HFF-Myc (cell line): ENCODE measurements around the gene AARSD1.
"Not testable (repeated sequence)": the region's sequence is repeated elsewhere in the genome, so short reads cannot be mapped to it uniquely, and the experiment has no call there.

ENCODE experiments used
- DNase-seq: peaks from one replicate; pipeline ENCODE4 v3.0.0-alpha.2; 2011; ENCODE audit warnings: low read depth; ENCODE audit errors: extremely low read depth
- H3K4me3 ChIP-seq: replicated peaks from 2 replicates; pipeline ENCODE4 v1.5.1; 2011; ENCODE audit warnings: low read depth, mild to moderate bottlenecking, control low read depth, low read length
- TF ChIP-seq, protein P1 (sequence below): IDR thresholded peaks from 2 replicates; pipeline ENCODE4 v1.5.1; 2012; ENCODE audit warnings: mild to moderate bottlenecking, low read depth, low read length, control low read depth; ENCODE audit errors: missing control alignments

Gene AARSD1

DNA sequence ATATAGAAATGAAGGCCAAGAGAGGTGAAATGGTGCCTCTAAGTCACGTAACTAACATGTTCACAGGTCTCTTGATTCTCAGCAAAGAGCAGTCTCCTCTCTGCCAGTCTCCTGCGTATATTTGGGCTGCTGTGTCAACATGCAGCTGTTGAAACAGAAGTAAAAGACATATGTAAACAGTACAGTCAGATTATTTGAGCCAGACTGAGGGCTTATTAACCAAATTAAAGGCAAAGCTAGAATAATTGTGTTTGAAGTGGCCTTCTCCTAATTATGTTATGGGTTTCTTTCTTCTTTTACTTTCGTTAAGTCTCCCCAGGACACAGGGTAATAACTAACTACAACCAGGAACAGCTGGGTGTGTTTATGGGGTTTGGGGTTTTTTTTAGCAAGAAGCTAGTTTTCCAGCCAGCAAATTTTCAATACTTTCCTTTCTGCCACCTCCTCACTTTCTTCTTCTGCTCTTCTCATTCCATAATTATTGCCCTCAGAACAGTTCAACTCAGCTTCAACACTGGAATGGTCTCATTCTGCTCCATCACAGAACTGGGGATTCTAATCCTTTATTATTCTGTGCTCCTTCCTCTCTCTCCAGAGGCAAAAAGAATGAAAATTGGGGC is 45.2 kb downstream of the AARSD1 start:
- TF ChIP-seq, protein P1, sequence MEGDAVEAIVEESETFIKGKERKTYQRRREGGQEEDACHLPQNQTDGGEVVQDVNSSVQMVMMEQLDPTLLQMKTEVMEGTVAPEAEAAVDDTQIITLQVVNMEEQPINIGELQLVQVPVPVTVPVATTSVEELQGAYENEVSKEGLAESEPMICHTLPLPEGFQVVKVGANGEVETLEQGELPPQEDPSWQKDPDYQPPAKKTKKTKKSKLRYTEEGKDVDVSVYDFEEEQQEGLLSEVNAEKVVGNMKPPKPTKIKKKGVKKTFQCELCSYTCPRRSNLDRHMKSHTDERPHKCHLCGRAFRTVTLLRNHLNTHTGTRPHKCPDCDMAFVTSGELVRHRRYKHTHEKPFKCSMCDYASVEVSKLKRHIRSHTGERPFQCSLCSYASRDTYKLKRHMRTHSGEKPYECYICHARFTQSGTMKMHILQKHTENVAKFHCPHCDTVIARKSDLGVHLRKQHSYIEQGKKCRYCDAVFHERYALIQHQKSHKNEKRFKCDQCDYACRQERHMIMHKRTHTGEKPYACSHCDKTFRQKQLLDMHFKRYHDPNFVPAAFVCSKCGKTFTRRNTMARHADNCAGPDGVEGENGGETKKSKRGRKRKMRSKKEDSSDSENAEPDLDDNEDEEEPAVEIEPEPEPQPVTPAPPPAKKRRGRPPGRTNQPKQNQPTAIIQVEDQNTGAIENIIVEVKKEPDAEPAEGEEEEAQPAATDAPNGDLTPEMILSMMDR: no peak
- no peak for DNase-seq
- H3K4me3 ChIP-seq: no peak overlapping the region

DNA sequence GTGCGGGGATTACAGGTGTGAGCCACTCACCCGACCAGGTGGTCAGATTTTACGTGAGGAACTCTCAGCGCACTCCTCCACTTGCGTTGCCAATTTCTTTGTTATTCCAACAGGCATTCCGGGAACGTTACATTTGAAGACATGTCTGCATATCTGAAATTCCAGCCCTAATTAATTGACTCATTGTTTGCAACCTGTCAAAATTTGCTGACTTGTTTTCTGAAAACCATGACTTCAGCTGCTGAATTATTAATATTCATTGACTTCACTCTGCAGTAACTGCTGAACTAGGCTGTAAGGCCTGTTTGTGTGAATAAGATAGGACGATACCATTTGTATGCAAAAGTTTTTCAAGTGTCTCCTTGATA is 47.0 kb downstream of the AARSD1 start:
- DNase-seq: no peak
- TF ChIP-seq, protein P1: no peak
- H3K4me3 ChIP-seq: no peak overlapping the region

DNA sequence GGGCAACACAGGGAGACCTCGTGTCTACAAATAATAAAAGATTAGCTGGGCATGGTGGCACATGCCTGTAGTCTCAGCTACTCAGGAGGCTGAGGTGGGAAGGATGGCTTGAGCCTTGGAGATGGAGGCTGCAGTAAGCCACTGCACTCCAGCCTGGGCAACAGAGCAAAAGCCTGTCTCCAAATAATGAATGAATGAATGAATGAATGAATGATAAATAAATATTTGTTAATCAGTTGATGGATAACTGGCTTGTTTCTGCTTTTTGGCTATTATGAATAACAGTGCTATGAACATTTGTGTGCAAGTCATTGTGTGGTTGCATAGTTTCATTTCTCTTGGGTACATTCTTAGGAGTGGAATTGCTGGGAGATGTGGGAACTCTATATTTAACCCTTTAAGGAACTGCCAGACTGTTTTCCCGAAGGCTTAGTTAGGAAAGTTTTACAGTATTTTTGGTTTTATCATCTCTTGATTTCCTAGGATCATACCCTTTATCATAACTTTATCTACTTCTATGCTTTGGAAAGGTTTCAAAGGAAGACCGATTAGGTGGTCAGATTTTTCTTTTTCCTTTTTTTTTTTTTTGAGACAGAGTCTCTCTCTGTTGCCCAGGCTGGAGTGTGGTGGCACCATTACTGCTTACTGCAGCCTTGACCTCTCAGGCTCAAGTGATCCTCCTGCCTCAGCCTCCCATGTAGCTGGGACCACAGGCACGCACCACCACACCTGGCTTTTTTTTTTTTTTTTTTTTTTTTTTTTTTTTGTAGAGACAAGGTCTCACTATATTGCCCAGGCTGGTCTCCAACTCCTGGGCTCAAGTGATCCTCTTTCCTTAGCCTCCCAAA is 47.6 kb downstream of the AARSD1 start:
- not testable (repeated sequence) for H3K4me3 ChIP-seq, DNase-seq

DNA sequence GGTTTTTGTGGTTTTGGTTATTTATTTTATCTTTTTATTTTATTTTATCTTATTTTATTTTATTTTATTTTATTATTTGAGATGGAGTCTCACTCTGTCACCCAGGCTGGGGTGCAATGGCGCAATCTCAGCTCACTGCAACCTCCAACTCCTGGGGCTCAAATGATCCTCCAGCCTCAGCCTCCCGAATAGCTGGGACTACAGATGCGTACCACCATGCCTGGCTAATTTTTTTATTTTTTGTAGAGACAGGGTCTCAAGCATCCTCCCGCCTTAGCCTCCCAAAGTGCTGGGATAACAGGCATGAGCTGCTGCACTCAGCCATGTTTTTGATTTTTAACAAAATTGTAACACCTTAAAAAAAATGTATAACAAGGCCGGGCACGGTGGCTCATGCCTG is 49.0 kb downstream of the AARSD1 start:
- not testable (repeated sequence) for H3K4me3 ChIP-seq, DNase-seq

DNA sequence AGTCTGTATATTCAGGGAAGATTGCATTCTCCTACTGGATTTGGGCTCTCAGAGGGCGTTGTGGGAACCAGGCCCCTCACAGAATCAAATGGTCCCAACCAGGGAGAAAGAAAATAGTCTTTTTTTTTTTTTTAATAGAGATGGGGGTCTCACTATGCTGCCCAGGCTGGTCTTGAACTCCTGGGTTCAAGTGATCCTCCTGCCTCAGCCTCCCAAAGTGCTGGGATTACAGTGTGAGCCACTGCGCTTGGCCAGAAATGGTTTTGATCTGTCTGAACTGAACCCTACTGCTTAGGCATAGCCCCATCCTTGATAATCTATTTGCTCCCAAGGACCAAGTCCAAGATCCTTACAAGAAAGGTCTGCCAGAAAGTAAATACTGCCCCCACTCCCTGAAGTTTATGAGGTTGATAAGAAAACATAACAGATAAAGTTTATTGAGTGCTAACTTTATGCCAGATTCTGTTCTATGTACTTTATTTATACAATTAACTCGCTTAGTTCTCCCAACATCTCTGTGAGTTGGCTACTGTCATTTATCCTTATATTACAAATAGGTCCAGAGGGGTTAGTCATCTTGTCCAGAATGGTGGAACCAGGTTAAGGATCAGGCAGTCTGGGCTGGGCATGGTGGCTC is 50.2 kb downstream of the AARSD1 start:
- no peak for DNase-seq

DNA sequence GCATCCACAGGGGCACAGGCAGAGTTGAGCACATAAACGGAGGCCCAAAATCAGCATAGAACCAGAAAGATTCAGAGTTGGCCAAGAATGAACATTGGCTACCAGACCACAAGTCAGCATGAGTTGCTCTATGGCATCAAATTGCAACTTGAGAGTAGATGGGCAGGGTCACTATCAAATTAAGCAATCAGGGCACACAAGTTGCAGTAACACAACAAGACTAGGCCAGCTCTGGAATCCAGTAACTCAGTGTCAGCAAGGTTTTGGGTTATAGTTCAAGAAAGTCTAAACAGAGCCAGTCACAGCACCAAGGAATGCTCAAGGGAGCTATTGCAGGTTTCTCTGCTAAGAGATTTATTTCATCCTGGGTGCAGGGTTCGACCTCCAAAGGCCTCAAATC is 50.7 kb downstream of the AARSD1 start:
- no peak for DNase-seq
- TF ChIP-seq, protein P1: no peak
- no peak overlapping the region for H3K4me3 ChIP-seq

More for the DNA sequence above, 50.2 kb downstream of the AARSD1 start:
- TF ChIP-seq, protein P1: no peak
- no peak overlapping the region for H3K4me3 ChIP-seq

DNA sequence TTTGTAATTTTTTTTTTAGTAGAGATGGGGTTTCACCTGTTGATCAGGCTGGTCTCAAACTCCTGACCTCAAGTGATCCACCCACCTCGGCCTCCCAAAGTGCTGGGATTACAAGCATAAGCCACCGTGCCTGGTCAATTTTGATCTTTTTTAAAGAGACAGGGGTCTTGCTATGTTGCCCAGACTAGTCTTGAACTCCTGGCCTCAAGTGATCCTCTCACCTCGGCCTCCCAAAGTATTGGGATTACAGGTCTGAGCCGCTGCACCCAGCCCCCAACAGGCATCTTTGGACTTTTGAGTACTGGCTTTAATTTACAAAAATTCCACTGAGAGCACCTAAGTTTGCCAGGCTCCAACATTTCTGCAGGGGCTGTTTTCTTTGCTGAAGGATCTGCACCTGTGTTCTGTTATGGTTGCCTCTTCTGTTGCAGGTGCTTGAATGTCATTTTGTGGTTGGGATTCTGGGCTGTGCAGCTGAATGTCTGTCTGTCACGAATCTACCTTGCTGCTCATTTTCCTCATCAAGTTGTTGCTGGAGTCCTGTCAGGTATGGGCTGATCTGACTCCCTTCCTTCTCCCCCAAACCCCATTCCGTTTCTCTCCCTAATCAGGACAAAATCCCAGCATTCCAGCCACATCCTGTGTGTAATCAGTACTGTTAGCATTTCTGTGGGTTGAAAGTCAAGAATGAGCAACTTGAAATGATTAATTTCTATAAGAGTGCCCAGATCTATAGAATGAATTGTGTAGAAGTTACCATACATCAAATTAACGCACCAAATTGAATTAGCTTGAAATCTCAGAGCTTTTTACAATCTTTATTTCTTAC is 55.2 kb downstream of the AARSD1 start:
- TF ChIP-seq, protein P1: no peak
- H3K4me3 ChIP-seq: no peak overlapping the region
- no peak for DNase-seq
